Body of pancreas (tissue), 4 donors: ENCODE data around the gene LRIG1. TPM values are rescaled to one million over a fixed set of nuclear protein-coding genes. Genes with fewer than 3 reads are reported as not detected.

ENCODE experiments used
- ATAC-seq: fragments of 150-250 bp; one replicate; pipeline ENCODE4 v1.9.1; 2016
- DNase-seq, 4 donors: peaks; one replicate each; pipeline ENCODE4 v3.0.0-alpha.2; 2019
- H3K27ac ChIP-seq, 4 donors: fragments of 200-600 bp; sonication (generic); 1 replicate in 3 of 4; 2 replicates in 1 of 4; pipeline versions ENCODE4 v1.5.1 to v1.6.1; 2016 to 2019; ENCODE audit warnings: mild to moderate bottlenecking in 1 of 4, mixed read lengths in 1 of 4, moderate library complexity in 1 of 4
- H3K27me3 ChIP-seq, 2 donors: fragments of 200-600 bp; sonication (generic); one replicate each; pipeline ENCODE4 v1.6.0; 2016; ENCODE audit warnings: mild to moderate bottlenecking in 1 of 2
- H3K36me3 ChIP-seq, 2 donors: fragments of 200-600 bp; sonication (generic); replicated peaks in 1 of 2; 2 replicates each; pipeline ENCODE4 v1.5.1; 2016; ENCODE audit warnings: low read depth in 2 of 2; ENCODE audit not compliant: insufficient read depth in 1 of 2
- H3K4me1 ChIP-seq: fragments of 200-600 bp; sonication (generic); one replicate; pipeline ENCODE4 v1.6.0; 2016
- H3K4me3 ChIP-seq, 2 donors: fragments of 200-600 bp; sonication (generic); 1 replicate in 1 of 2; 2 replicates in 1 of 2; pipeline ENCODE4 v1.5.1; 2016 to 2019
- H3K9me3 ChIP-seq, 3 donors: fragments of 200-600 bp; sonication (generic); 1 replicate in 2 of 3; 2 replicates in 1 of 3; pipeline ENCODE4 v1.5.1; 2016
- CTCF ChIP-seq, 7 experiments: fragments of 450-650 bp in 4 of 7; fragments of 200-600 bp in 3 of 7; sonication (generic) in 3 of 7; IDR thresholded peaks; one replicate each; pipeline ENCODE4 v1.5.1; 2016 to 2019; ENCODE audit warnings: antibody characterized with exemption in 7 of 7
- POLR2A ChIP-seq, 3 donors: fragments of 450-650 bp; IDR thresholded peaks; one replicate each; pipeline ENCODE4 v1.6.1; 2016; ENCODE audit warnings: antibody characterized with exemption in 3 of 3, mild to moderate bottlenecking in 2 of 3
- WGBS, 2 donors: methylation state at CpG; one replicate each; pipeline ENCODE4 v1.1.5; 2017; 5-methylcytosine and 5-hydroxymethylcytosine counted together
- intact Hi-C: fragments of 100-400 bp; cut with DNase I; formaldehyde crosslinking; loops from one replicate; pipeline ENCODE4 v1.15.1; 2023
- total RNA-seq, 2 donors: library from RNA; depleted of rRNA; stranded (reverse); fragments of >200 nt; gene quantifications; one replicate each; pipeline ENCODE4 v1.1.0, GENCODE V29; 2016

LRIG1 gene
- total RNA-seq, 2 donors from 2014 or later: 111 to 114 TPM

DNA sequence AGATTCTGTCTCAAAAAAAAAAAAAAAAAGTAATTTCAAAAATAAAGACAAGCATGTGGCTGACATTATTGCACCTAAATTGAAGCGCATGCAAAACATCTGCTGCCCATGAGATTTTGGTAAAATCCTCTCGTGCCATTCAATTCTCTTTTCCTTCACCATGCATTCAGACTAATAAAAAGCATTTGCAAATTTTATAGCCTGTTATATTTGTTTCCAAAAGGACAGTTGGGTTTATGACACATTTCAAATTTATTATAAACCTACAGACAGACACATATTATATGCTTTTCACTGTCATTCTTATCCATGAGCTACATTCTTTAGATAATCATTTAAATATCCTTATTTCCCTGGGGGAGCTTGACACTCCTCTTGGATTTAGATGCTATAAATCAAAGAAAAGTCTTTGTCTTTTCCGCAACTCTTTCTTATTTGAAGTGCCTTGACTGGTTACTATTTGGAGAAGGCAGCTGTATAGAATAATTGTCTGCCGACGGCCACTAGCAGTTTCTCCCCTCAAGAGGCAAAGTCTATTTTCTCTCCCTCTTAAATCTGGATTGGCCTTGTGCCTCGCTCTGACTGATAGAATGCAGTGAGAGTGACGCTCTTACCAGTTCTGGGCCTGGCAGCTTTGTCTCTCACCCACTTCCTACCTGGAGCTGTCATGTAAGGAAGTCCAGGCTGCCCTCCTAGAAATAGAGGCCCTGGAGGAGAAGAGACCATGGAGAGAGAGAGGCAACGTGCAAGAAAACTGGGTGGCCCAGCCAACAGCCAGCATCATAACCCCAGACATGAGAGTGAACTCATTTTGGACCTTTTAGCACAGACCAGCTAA, 6.8 kb upstream of the LRIG1 start:
- no peaks in the 10 kb centered on the region for H3K36me3 ChIP-seq
- H3K27me3 ChIP-seq: no peaks in the 10 kb centered on the region
- DNase-seq (peak in 1 of 4 donors; percentile 28), ATAC-seq (no peak)
- H3K27ac ChIP-seq: peak overlapping the region in 1 of 4 donors; percentile 2
- no peak for TF ChIP-seq CTCF (IDR thresholded peaks at IDR 0.05)
- TF ChIP-seq POLR2A (IDR thresholded peaks at IDR 0.05): no peak
- H3K4me3 ChIP-seq: no peak overlapping the region
- WGBS, 2 donors: 57 to 58% methylated on average over 8 of the region's 8 CpGs
- no peaks in the 10 kb centered on the region for H3K9me3 ChIP-seq
- intact Hi-C loops: no loop called here
- H3K4me1 ChIP-seq: peaks cover 52% of the 10 kb centered on the region

- Histone ChIP-seq H3K4me1 (peaks cover 65% of the 10 kb centered on the region), H3K9me3 (no peaks in the 10 kb centered on the region), H3K27me3 (no peaks in the 10 kb centered on the region), H3K36me3 (no peaks in the 10 kb centered on the region), H3K27ac (peak overlapping the region; percentile 79 to 94 (median 82)), H3K4me3 (no peak overlapping the region)
- DNase-seq: no peak
- no peak for ATAC-seq
- 86 to 87% methylated on average over 6 of the region's 6 CpGs for WGBS, 2 donors
- intact Hi-C loops: no loop called here
- TF ChIP-seq POLR2A (IDR thresholded peaks at IDR 0.05) (no peak), CTCF (IDR thresholded peaks at IDR 0.05) (no peak)
These were observed 5.3 kb upstream of the LRIG1 start for GRCh38 chr3:66506154-66506553.

DNA sequence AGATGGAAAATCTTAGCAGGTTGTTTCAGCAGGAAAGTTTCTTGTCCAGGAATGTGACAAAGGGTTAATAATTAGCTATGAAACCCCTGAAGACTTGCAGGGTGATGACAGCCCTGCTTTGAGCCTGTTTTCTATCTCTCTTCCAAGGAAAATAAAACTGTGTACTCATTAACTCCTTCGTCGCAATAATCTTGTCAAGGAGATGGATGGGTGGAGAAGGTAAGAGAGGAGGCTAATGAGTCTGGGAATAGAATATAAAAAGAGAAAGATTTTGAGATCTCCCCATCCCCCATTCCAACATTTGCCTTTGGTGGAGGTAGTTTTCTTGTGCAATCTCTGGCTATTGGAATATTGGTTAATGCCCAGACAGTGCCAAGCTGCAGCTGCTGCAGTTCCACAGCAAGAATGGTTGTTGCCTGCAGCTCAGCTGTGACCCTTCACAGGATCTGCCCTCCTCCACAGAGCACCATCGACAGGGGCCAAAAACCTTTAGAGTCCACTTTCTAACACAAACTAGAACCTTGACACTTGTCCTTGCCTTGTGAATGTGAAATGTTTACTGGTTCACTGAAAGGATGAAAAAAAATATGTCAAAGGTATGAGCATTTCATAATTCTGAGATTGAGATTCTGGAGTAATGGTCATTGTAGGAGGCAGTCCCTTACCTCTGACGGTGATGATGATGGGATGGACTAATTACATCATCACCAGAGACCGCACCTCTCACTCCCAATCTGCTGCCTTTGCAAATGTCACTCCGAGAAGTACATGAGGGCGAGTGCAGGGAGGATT, 4.2 kb upstream of the LRIG1 start:
- DNase-seq (peak; percentile 95 to 97 (median 96)), ATAC-seq (peak; percentile 65)
- intact Hi-C loops: no loop called here
- TF ChIP-seq POLR2A (IDR thresholded peaks at IDR 0.05) (peak in 2 of 3 donors; percentile 40 to 43), CTCF (IDR thresholded peaks at IDR 0.05) (peak in 2 of 7 experiments; percentile 7 to 11)
- no peak overlapping the region for H3K4me3 ChIP-seq
- no peaks in the 10 kb centered on the region for H3K9me3 ChIP-seq
- H3K27me3 ChIP-seq: no peaks in the 10 kb centered on the region
- H3K4me1 ChIP-seq: peaks cover 65% of the 10 kb centered on the region
- WGBS, 2 donors: 16 to 17% methylated on average over 7 of the region's 7 CpGs
- H3K27ac ChIP-seq: peak overlapping the region; percentile 79 to 94 (median 82)
- H3K36me3 ChIP-seq: no peaks in the 10 kb centered on the region

- ATAC-seq (no peak), DNase-seq (no peak)
- no peaks in the 10 kb centered on the region for H3K36me3 ChIP-seq
- intact Hi-C loops: no loop called here
- peaks cover 76% of the 10 kb centered on the region for H3K4me1 ChIP-seq
- TF ChIP-seq POLR2A (IDR thresholded peaks at IDR 0.05) (no peak), CTCF (IDR thresholded peaks at IDR 0.05) (no peak)
- no peaks in the 10 kb centered on the region for H3K9me3 ChIP-seq
- no peaks in the 10 kb centered on the region for H3K27me3 ChIP-seq
- WGBS, 2 donors: 47 to 49% methylated on average over 2 of the region's 2 CpGs
- peak overlapping the region in 3 of 4 donors; percentile 81 to 94 (median 84) for H3K27ac ChIP-seq
- H3K4me3 ChIP-seq: no peak overlapping the region
These were observed 2.2 kb upstream of the LRIG1 start for GRCh38 chr3:66502981-66503380.
